Measurements from ENCODE around the gene PGAM4. TPM values are rescaled to one million over a fixed set of nuclear protein-coding genes. Genes with fewer than 3 reads are reported as not detected.
"Not testable (repeated sequence)": the region's sequence is repeated elsewhere in the genome, so short reads cannot be mapped to it uniquely, and the experiment has no call there.

Gene PGAM4
- total RNA-seq, 1 donor from 2014 or later, result 0.44 TPM

DNA sequence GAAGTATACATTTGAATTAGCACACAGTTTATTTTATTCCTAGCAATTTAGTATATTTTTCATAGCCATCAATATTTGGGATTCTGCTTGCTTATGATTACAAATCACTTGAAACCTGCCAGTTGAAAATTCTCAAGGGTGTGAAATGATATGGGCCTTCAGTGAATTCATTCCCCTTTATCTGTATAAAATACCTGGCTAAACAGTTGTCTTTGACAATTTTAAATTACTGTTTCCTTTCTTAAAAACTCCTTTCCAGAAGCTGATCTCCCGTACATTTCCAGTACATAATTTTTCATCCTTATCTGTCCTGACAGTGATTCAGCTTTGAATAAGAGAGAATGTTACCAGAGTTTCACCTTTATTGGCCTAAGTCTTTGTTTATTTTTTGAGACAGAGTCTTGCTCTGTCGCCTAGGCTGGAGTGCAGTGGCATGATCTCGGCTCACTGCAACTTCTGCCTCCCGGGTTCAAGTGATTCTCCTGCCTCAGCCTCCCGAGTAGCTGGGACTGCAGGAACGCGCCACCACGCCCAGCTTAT lies 45.0 kb downstream of the PGAM4 start:
- no peak for ATAC-seq

DNA sequence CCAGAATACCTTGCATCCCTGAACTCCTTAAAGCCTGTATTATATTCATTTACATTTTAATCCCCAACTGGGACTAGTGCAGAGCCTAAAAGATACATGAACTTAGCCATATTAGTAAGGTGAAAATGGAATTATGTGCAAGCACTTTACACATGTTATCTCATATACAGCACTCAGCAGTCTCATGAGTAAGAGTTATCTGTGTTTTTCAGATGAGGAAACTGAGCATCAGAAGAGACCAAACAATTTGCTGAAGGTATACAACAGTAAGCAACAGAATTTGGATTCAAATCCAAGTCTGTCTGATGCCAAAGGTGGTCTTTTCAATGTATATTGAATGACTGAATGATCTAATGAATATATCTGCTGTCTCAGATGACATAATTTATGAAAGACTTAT lies 46.7 kb downstream of the PGAM4 start:
- ATAC-seq, result no peak

DNA sequence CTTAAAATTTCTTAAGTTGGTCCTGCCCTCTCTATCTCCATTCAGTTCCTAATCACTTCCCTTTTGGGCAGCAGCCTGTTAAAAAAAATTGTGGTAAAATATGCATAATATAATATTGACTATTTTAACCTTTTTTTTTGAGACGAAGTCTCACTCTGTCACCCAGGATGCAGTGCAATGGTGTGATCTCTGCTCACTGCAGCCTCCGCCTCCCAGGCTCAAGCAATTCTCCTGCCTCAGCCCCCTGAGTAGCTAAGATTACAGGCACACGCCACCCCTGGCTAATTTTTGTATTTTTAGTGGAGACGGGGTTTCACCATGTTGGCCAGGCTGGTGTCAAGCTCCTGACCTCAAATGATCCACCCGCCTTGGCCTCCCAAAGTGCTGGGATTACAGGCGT lies 50.1 kb downstream of the PGAM4 start:
- not testable (repeated sequence) for ATAC-seq

DNA sequence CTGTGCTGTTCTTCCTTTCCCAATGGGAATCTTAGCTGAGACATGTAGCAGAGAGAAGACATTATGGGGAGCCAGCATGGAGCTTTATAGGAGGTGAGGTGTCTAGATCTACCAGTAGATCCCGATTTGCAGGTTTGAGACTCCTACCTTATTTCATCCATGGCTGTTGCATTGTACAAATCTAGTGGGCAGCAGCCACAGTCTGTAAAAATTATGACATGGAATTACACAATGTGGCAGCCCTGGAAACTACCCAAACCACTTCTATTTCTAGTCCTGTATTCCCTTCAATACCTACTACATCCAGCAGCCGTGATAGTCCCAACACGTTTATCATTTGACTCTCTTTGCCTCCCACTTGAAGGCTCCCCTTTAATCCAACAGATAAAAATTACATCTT lies 50.9 kb downstream of the PGAM4 start:
- peak; percentile 91 for ATAC-seq

Other genes starting within 250 kb of the PGAM4 start
- 34.2 TPM for gene ATRX, start 183.4 kb downstream of the PGAM4 start, total RNA-seq
- gene MAGT1, start 74.2 kb downstream of the PGAM4 start, total RNA-seq, result 39.4 TPM
- 359 TPM for gene COX7B, start 70.2 kb downstream of the PGAM4 start, total RNA-seq
- gene ATP7A, start 58.9 kb downstream of the PGAM4 start, total RNA-seq, result 8.7 TPM
- gene PGK1, start 134.6 kb upstream of the PGAM4 start, total RNA-seq, result 398 TPM
- 8.8 TPM for gene TAF9B, start 170.0 kb upstream of the PGAM4 start, total RNA-seq

Measured in esophagus mucosa (tissue), 1 donor.